ENCODE measurements around the gene SPRR2D. TPM values are rescaled to one million over a fixed set of nuclear protein-coding genes. Genes with fewer than 3 reads are reported as not detected.
"Not testable (repeated sequence)": the region's sequence is repeated elsewhere in the genome, so short reads cannot be mapped to it uniquely, and the experiment has no call there.

SPRR2D gene
- total RNA-seq, 2 donors from 2014 or later = not detected

GRCh38 chr1:153032073-153032472 is 8.8 kb downstream of the SPRR2D start:
- no peak for ATAC-seq
- peaks cover 20 to 40% of the 10 kb centered on the region in 2 donors for H3K27me3 Mint-ChIP-seq
- H3K4me1 Mint-ChIP-seq (ENCODE audit: low read depth in 2 of 2) = no peaks in the 10 kb centered on the region

GRCh38 chr1:153030895-153031294 is 10.0 kb downstream of the SPRR2D start, which contains the start of gene SPRR1B:
TSS of gene SPRR1B (plus strand) at chr1:153031203. CDS start at chr1:153032346, 1,143 bp downstream.
- Mint-ChIP-seq H3K27me3 (peaks cover 17 to 32% of the 10 kb centered on the region in 2 donors), H3K4me3 (no peak within 1 kb of the TSS), H3K36me3 (no peaks in the 10 kb centered on the region), H3K4me1 (ENCODE audit: low read depth in 2 of 2) (no peaks in the 10 kb centered on the region), H3K27ac (no peak within 1 kb of the TSS), H3K9me3 (no peaks in the 10 kb centered on the region)
- ATAC-seq (no peak), DNase-seq (ENCODE audit: low spot score) (no peak)

More at GRCh38 chr1:153032073-153032472, 8.8 kb downstream of the SPRR2D start:
- Mint-ChIP-seq H3K27ac (no peak overlapping the region), H3K36me3 (no peaks in the 10 kb centered on the region), H3K9me3 (no peaks in the 10 kb centered on the region), H3K4me3 (no peak overlapping the region)
- DNase-seq (ENCODE audit: low spot score) = no peak

GRCh38 chr1:153028766-153029165 is 12.2 kb downstream of the SPRR2D start:
- H3K27ac Mint-ChIP-seq = no peak overlapping the region
- H3K9me3 Mint-ChIP-seq = no peaks in the 10 kb centered on the region
- ATAC-seq (no peak), DNase-seq (ENCODE audit: low spot score) (no peak)
- no peaks in the 10 kb centered on the region for H3K4me1 Mint-ChIP-seq (ENCODE audit: low read depth in 2 of 2)
- peaks cover 15 to 32% of the 10 kb centered on the region in 2 donors for H3K27me3 Mint-ChIP-seq
- H3K4me3 Mint-ChIP-seq = no peak overlapping the region
- no peaks in the 10 kb centered on the region for H3K36me3 Mint-ChIP-seq

GRCh38 chr1:153025797-153026196 is 15.1 kb downstream of the SPRR2D start:
- DNase-seq (ENCODE audit: low spot score) (no peak), ATAC-seq (no peak)
- Mint-ChIP-seq H3K36me3 (no peaks in the 10 kb centered on the region), H3K27me3 (peaks cover 23 to 49% of the 10 kb centered on the region in 2 donors), H3K9me3 (no peaks in the 10 kb centered on the region), H3K4me1 (ENCODE audit: low read depth in 2 of 2) (no peaks in the 10 kb centered on the region), H3K4me3 (no peak overlapping the region), H3K27ac (no peak overlapping the region)

GRCh38 chr1:153024413-153024812 is 16.5 kb downstream of the SPRR2D start:
- H3K36me3 Mint-ChIP-seq = no peaks in the 10 kb centered on the region
- DNase-seq (ENCODE audit: low spot score) (no peak), ATAC-seq (no peak)
- H3K27ac Mint-ChIP-seq = no peak overlapping the region
- H3K9me3 Mint-ChIP-seq = no peaks in the 10 kb centered on the region
- H3K4me3 Mint-ChIP-seq = no peak overlapping the region
- peaks cover 28 to 58% of the 10 kb centered on the region in 2 donors for H3K27me3 Mint-ChIP-seq
- no peaks in the 10 kb centered on the region for H3K4me1 Mint-ChIP-seq (ENCODE audit: low read depth in 2 of 2)

- no peaks in the 10 kb centered on the region for H3K36me3 Mint-ChIP-seq
- no peaks in the 10 kb centered on the region for H3K4me1 Mint-ChIP-seq (ENCODE audit: low read depth in 2 of 2)
- no peak for DNase-seq (ENCODE audit: low spot score)
- no peak for ATAC-seq
- H3K4me3 Mint-ChIP-seq = no peak overlapping the region
- no peak overlapping the region for H3K27ac Mint-ChIP-seq
- H3K9me3 Mint-ChIP-seq = no peaks in the 10 kb centered on the region
- H3K27me3 Mint-ChIP-seq = peaks cover 27 to 51% of the 10 kb centered on the region in 2 donors
These were observed 17.8 kb downstream of the SPRR2D start for GRCh38 chr1:153023109-153023508.

GRCh38 chr1:153022340-153022739 is 18.6 kb downstream of the SPRR2D start:
- not testable (repeated sequence) for H3K4me1 Mint-ChIP-seq (ENCODE audit: low read depth in 2 of 2); DNase-seq (ENCODE audit: low spot score); H3K9me3 Mint-ChIP-seq; ATAC-seq; H3K4me3 Mint-ChIP-seq; H3K36me3 Mint-ChIP-seq; H3K27ac Mint-ChIP-seq
- H3K27me3 Mint-ChIP-seq = peaks cover 27 to 48% of the 10 kb centered on the region in 2 donors

- not testable (repeated sequence) for H3K4me3 Mint-ChIP-seq; H3K36me3 Mint-ChIP-seq; ATAC-seq; H3K4me1 Mint-ChIP-seq (ENCODE audit: low read depth in 2 of 2); H3K27ac Mint-ChIP-seq; H3K9me3 Mint-ChIP-seq; DNase-seq (ENCODE audit: low spot score)
- H3K27me3 Mint-ChIP-seq = peaks cover 27 to 50% of the 10 kb centered on the region in 2 donors
These were observed 19.1 kb downstream of the SPRR2D start for GRCh38 chr1:153021829-153022228.

- not testable (repeated sequence) for H3K36me3 Mint-ChIP-seq; H3K4me1 Mint-ChIP-seq (ENCODE audit: low read depth in 2 of 2); H3K9me3 Mint-ChIP-seq; H3K4me3 Mint-ChIP-seq; ATAC-seq; DNase-seq (ENCODE audit: low spot score); H3K27ac Mint-ChIP-seq
- peaks cover 11 to 33% of the 10 kb centered on the region in 2 donors for H3K27me3 Mint-ChIP-seq
These were observed 29.6 kb downstream of the SPRR2D start for GRCh38 chr1:153011235-153011758.

GRCh38 chr1:153001382-153001781 is 39.5 kb downstream of the SPRR2D start, which contains the start of gene SPRR3:
TSS of gene SPRR3 (plus strand) at chr1:153001749. CDS start at chr1:153003021, 1,272 bp downstream.
- ATAC-seq (no peak), DNase-seq (ENCODE audit: low spot score) (no peak)
- Mint-ChIP-seq H3K4me1 (ENCODE audit: low read depth in 2 of 2) (no peaks in the 10 kb centered on the region), H3K36me3 (no peaks in the 10 kb centered on the region), H3K27ac (no peak within 1 kb of the TSS), H3K27me3 (peaks cover 20 to 26% of the 10 kb centered on the region in 2 donors), H3K9me3 (no peaks in the 10 kb centered on the region), H3K4me3 (no peak within 1 kb of the TSS)

- H3K27ac Mint-ChIP-seq = no peak overlapping the region
- no peaks in the 10 kb centered on the region for H3K36me3 Mint-ChIP-seq
- ATAC-seq (no peak), DNase-seq (ENCODE audit: low spot score) (no peak)
- H3K27me3 Mint-ChIP-seq = peaks cover 24 to 32% of the 10 kb centered on the region in 2 donors
- H3K4me3 Mint-ChIP-seq = no peak overlapping the region
- no peaks in the 10 kb centered on the region for H3K9me3 Mint-ChIP-seq
- H3K4me1 Mint-ChIP-seq (ENCODE audit: low read depth in 2 of 2) = no peaks in the 10 kb centered on the region
These were observed 40.6 kb downstream of the SPRR2D start for GRCh38 chr1:153000294-153000693.

- no peaks in the 10 kb centered on the region for H3K9me3 Mint-ChIP-seq
- H3K27me3 Mint-ChIP-seq = peaks cover 24 to 36% of the 10 kb centered on the region in 2 donors
- no peak overlapping the region for H3K4me3 Mint-ChIP-seq
- no peak for DNase-seq (ENCODE audit: low spot score)
- no peak overlapping the region for H3K27ac Mint-ChIP-seq
- no peaks in the 10 kb centered on the region for H3K36me3 Mint-ChIP-seq
- H3K4me1 Mint-ChIP-seq (ENCODE audit: low read depth in 2 of 2) = no peaks in the 10 kb centered on the region
- ATAC-seq = no peak
These were observed 41.1 kb downstream of the SPRR2D start for GRCh38 chr1:152999818-153000217.

- no peak overlapping the region for H3K4me3 Mint-ChIP-seq
- H3K27me3 Mint-ChIP-seq = peaks cover 16 to 49% of the 10 kb centered on the region in 2 donors
- DNase-seq (ENCODE audit: low spot score) (no peak), ATAC-seq (no peak)
- H3K27ac Mint-ChIP-seq = no peak overlapping the region
- no peaks in the 10 kb centered on the region for H3K9me3 Mint-ChIP-seq
- no peaks in the 10 kb centered on the region for H3K4me1 Mint-ChIP-seq (ENCODE audit: low read depth in 2 of 2)
- H3K36me3 Mint-ChIP-seq = no peaks in the 10 kb centered on the region
These were observed 42.4 kb downstream of the SPRR2D start for GRCh38 chr1:152998476-152998875.

GRCh38 chr1:152997901-152998300 is 43.0 kb downstream of the SPRR2D start:
- Mint-ChIP-seq H3K27ac (no peak overlapping the region), H3K27me3 (peaks cover 15 to 49% of the 10 kb centered on the region in 2 donors), H3K4me1 (ENCODE audit: low read depth in 2 of 2) (no peaks in the 10 kb centered on the region), H3K9me3 (no peaks in the 10 kb centered on the region), H3K4me3 (no peak overlapping the region), H3K36me3 (no peaks in the 10 kb centered on the region)
- DNase-seq (ENCODE audit: low spot score) = no peak
- ATAC-seq = no peak

All from natural killer cell treated with Interleukin-12 subunit alpha and Interleukin-12 subunit beta and Interleukin-15 and Interleukin-18, amount 100 ng/mL, for 72 hours (primary cell).